ENCODE measurements around the gene NCOA7. TPM values are rescaled to one million over a fixed set of nuclear protein-coding genes. Genes with fewer than 3 reads are reported as not detected.
"Not testable (repeated sequence)": the region's sequence is repeated elsewhere in the genome, so short reads cannot be mapped to it uniquely, and the experiment has no call there.

The NCOA7 gene
- total RNA-seq, 3 donors from 2014 or later = 62.6 to 94.7 (median 82.4) TPM

GRCh38 chr6:125798734-125799508, 8.2 kb downstream of the NCOA7 start:
- no peak for DNase-seq (ENCODE audit: low spot score in 2 of 2)
- Histone ChIP-seq H3K36me3 (no peaks in the 10 kb centered on the region), H3K9me3 (no peaks in the 10 kb centered on the region), H3K4me3 (no peak overlapping the region), H3K4me1 (peaks cover 0 to 2% of the 10 kb centered on the region in 2 donors), H3K27ac (peak overlapping the region; percentile 31 to 51), H3K27me3 (no peaks in the 10 kb centered on the region)
- intact Hi-C loops (cut with DNase I; ENCODE audit: low total_unique reads) = no loop called here
- TF ChIP-seq POLR2A (IDR thresholded peaks at IDR 0.05) = no peak
- TF ChIP-seq POLR2AphosphoS5 (IDR thresholded peaks at IDR 0.05) = no peak
- TF ChIP-seq CTCF (IDR thresholded peaks at IDR 0.05) = no peak

GRCh38 chr6:125802383-125802782, 11.6 kb downstream of the NCOA7 start:
- no peak for DNase-seq (ENCODE audit: low spot score in 2 of 2)
- H3K27me3 ChIP-seq = no peaks in the 10 kb centered on the region
- no peak overlapping the region for H3K4me3 ChIP-seq

GRCh38 chr6:125802943-125803377, 12.2 kb downstream of the NCOA7 start:
- Histone ChIP-seq H3K27me3 (no peaks in the 10 kb centered on the region), H3K4me3 (no peak overlapping the region), H3K9me3 (no peaks in the 10 kb centered on the region), H3K4me1 (peaks cover 0 to 2% of the 10 kb centered on the region in 2 donors), H3K27ac (peak overlapping the region in 1 of 2 donors; percentile 35), H3K36me3 (no peaks in the 10 kb centered on the region)
- no peak for DNase-seq (ENCODE audit: low spot score in 2 of 2)
- no peak for TF ChIP-seq POLR2A (IDR thresholded peaks at IDR 0.05)
- no peak for TF ChIP-seq CTCF (IDR thresholded peaks at IDR 0.05)
- TF ChIP-seq POLR2AphosphoS5 (IDR thresholded peaks at IDR 0.05) = no peak
- intact Hi-C loops (cut with DNase I; ENCODE audit: low total_unique reads) = no loop called here

More at GRCh38 chr6:125802383-125802782, 11.6 kb downstream of the NCOA7 start:
- peaks cover 0 to 2% of the 10 kb centered on the region in 2 donors for H3K4me1 ChIP-seq
- H3K27ac ChIP-seq = no peak overlapping the region
- H3K36me3 ChIP-seq = no peaks in the 10 kb centered on the region
- no peaks in the 10 kb centered on the region for H3K9me3 ChIP-seq
- intact Hi-C loops (cut with DNase I; ENCODE audit: low total_unique reads) = no loop called here
- TF ChIP-seq POLR2AphosphoS5 (IDR thresholded peaks at IDR 0.05) = no peak
- TF ChIP-seq POLR2A (IDR thresholded peaks at IDR 0.05) = no peak
- TF ChIP-seq CTCF (IDR thresholded peaks at IDR 0.05) = no peak

GRCh38 chr6:125804264-125804663, 13.5 kb downstream of the NCOA7 start:
- Histone ChIP-seq H3K36me3 (no peaks in the 10 kb centered on the region), H3K9me3 (no peaks in the 10 kb centered on the region), H3K27ac (no peak overlapping the region), H3K27me3 (no peaks in the 10 kb centered on the region), H3K4me1 (peaks cover 0 to 2% of the 10 kb centered on the region in 2 donors), H3K4me3 (no peak overlapping the region)
- DNase-seq (ENCODE audit: low spot score in 2 of 2) = no peak
- TF ChIP-seq POLR2A (IDR thresholded peaks at IDR 0.05) (no peak), POLR2AphosphoS5 (IDR thresholded peaks at IDR 0.05) (no peak), CTCF (IDR thresholded peaks at IDR 0.05) (no peak)
- intact Hi-C loops (cut with DNase I; ENCODE audit: low total_unique reads) = no loop called here

- not testable (repeated sequence) for H3K4me1 ChIP-seq
Observed at GRCh38 chr6:125804866-125805425, 14.2 kb downstream of the NCOA7 start.

More at GRCh38 chr6:125804866-125805425, 14.2 kb downstream of the NCOA7 start:
- DNase-seq (ENCODE audit: low spot score in 2 of 2); H3K27me3 ChIP-seq; H3K27ac ChIP-seq; H3K4me3 ChIP-seq; intact Hi-C loops (cut with DNase I; ENCODE audit: low total_unique reads); H3K9me3 ChIP-seq; H3K36me3 ChIP-seq: not testable (repeated sequence)
